Tibial nerve (tissue), 4 donors: Measurements from ENCODE around the gene NPHS2. TPM values are rescaled to one million over a fixed set of nuclear protein-coding genes. Genes with fewer than 3 reads are reported as not detected.

Experiments
- DNase-seq, 2 donors: peaks; one replicate each; pipeline ENCODE4 v3.0.0-alpha.2; 2019; ENCODE audit warnings: low spot score in 2 of 2
- H3K27ac ChIP-seq, 4 donors: fragments of 200-600 bp; sonication (generic) in 3 of 4; one replicate each; pipeline ENCODE4 v1.5.1; 2017 to 2019; ENCODE audit warnings: mild to moderate bottlenecking in 1 of 4
- H3K27me3 ChIP-seq, 2 donors: fragments of 200-600 bp; sonication (generic) in 1 of 2; one replicate each; pipeline versions ENCODE4 v1.5.1 to v1.6.0; 2017 to 2019
- H3K36me3 ChIP-seq, 3 donors: fragments of 200-600 bp; sonication (generic); one replicate each; pipeline ENCODE4 v1.5.1; 2018 to 2019
- H3K4me1 ChIP-seq, 4 donors: fragments of 200-600 bp; sonication (generic) in 3 of 4; one replicate each; pipeline ENCODE4 v1.5.1; 2017 to 2019
- H3K4me3 ChIP-seq, 4 donors: fragments of 200-600 bp; sonication (generic) in 3 of 4; one replicate each; pipeline ENCODE4 v1.5.1; 2017 to 2019; ENCODE audit warnings: mild to moderate bottlenecking in 1 of 4, moderate library complexity in 1 of 4
- H3K9me3 ChIP-seq, 4 donors: fragments of 200-600 bp; sonication (generic) in 3 of 4; one replicate each; pipeline ENCODE4 v1.5.1; 2017 to 2019
- EP300 ChIP-seq, 2 donors: sonication (generic); formaldehyde crosslinking; IDR thresholded peaks; one replicate each; pipeline ENCODE4 v1.6.1; 2017; ENCODE audit warnings: antibody characterized with exemption in 2 of 2, mild to moderate bottlenecking in 1 of 2
- POLR2A ChIP-seq, 2 donors: fragments of 450-650 bp; IDR thresholded peaks; one replicate each; pipeline ENCODE4 v1.6.1; 2017; ENCODE audit warnings: antibody characterized with exemption in 2 of 2, mild to moderate bottlenecking in 2 of 2, moderate library complexity in 2 of 2
- WGBS, 2 donors: methylation state at CpG; one replicate each; pipeline ENCODE4 v1.1.5; 2018; 5-methylcytosine and 5-hydroxymethylcytosine counted together
- total RNA-seq, 4 donors: library from RNA; depleted of rRNA; stranded (reverse); fragments of >200 nt; gene quantifications; one replicate each; pipeline ENCODE4 v1.1.0, GENCODE V29; 2016
- TF ChIP-seq, protein P1 (sequence below), 5 experiments: fragments of 200-600 bp in 3 of 5; fragments of 450-650 bp in 2 of 5; sonication (generic) in 3 of 5; IDR thresholded peaks; one replicate each; pipeline ENCODE4 v1.5.1; 2016 to 2019; ENCODE audit warnings: antibody characterized with exemption in 5 of 5, mild to moderate bottlenecking in 3 of 5, moderate library complexity in 2 of 5

Gene NPHS2
- total RNA-seq, 4 donors from 2014 or later = not detected

GRCh38 chr1:179588425-179589024 is 12.8 kb upstream of the NPHS2 start:
- Histone ChIP-seq H3K27ac (no peak overlapping the region), H3K36me3 (no peaks in the 10 kb centered on the region), H3K9me3 (peaks cover 0 to 28% (median 0%) of the 10 kb centered on the region in 4 donors), H3K27me3 (peaks cover 0 to 29% of the 10 kb centered on the region in 2 donors), H3K4me1 (peaks cover 0 to 17% (median 9%) of the 10 kb centered on the region in 4 donors), H3K4me3 (no peak overlapping the region)
- TF ChIP-seq, protein P1, sequence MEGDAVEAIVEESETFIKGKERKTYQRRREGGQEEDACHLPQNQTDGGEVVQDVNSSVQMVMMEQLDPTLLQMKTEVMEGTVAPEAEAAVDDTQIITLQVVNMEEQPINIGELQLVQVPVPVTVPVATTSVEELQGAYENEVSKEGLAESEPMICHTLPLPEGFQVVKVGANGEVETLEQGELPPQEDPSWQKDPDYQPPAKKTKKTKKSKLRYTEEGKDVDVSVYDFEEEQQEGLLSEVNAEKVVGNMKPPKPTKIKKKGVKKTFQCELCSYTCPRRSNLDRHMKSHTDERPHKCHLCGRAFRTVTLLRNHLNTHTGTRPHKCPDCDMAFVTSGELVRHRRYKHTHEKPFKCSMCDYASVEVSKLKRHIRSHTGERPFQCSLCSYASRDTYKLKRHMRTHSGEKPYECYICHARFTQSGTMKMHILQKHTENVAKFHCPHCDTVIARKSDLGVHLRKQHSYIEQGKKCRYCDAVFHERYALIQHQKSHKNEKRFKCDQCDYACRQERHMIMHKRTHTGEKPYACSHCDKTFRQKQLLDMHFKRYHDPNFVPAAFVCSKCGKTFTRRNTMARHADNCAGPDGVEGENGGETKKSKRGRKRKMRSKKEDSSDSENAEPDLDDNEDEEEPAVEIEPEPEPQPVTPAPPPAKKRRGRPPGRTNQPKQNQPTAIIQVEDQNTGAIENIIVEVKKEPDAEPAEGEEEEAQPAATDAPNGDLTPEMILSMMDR (IDR thresholded peaks at IDR 0.05) = no peak
- no peak for TF ChIP-seq EP300 (IDR thresholded peaks at IDR 0.05)
- no peak for TF ChIP-seq POLR2A (IDR thresholded peaks at IDR 0.05)
- no peak for DNase-seq
- 89 to 91% methylated on average over 15 to 18 of the region's 18 CpGs for WGBS, 2 donors

DNA sequence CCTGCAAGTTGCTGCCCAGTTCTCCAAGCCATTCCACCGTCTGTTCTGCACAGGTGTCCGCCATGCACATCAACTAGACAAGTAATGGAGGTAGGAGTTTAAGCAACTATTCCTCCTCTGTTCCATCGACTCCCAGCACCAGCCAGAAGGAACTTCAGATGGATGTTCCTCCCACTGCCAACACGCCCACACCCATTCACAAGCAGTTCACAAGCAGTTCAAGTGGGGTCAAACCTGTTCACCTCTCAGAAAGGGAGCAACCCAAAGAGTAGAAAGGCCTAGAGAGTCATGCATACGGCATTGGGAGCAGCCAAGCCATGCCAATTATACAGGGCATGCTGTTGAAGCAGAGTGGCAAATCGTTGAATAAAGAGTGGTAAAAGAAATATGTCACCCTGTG is 11.6 kb upstream of the NPHS2 start:
- Histone ChIP-seq H3K36me3 (no peaks in the 10 kb centered on the region), H3K4me3 (no peak overlapping the region), H3K27me3 (peaks cover 0 to 21% of the 10 kb centered on the region in 2 donors), H3K4me1 (peaks cover 0 to 17% (median 9%) of the 10 kb centered on the region in 4 donors), H3K9me3 (peaks cover 0 to 28% (median 0%) of the 10 kb centered on the region in 4 donors), H3K27ac (no peak overlapping the region)
- 95% methylated on average over 6 of the region's 6 CpGs for WGBS, 2 donors
- DNase-seq = no peak
- TF ChIP-seq EP300 (IDR thresholded peaks at IDR 0.05) (no peak), POLR2A (IDR thresholded peaks at IDR 0.05) (no peak)
- TF ChIP-seq, protein P1 (IDR thresholded peaks at IDR 0.05) = no peak

GRCh38 chr1:179586107-179586823 is 10.5 kb upstream of the NPHS2 start:
- peak in 1 of 2 donors; percentile 27 for DNase-seq
- Histone ChIP-seq H3K27ac (peak overlapping the region; percentile 45 to 88 (median 63)), H3K27me3 (peaks cover 0 to 10% of the 10 kb centered on the region in 2 donors), H3K36me3 (no peaks in the 10 kb centered on the region), H3K9me3 (peaks cover 0 to 24% (median 0%) of the 10 kb centered on the region in 4 donors), H3K4me3 (peak overlapping the region; percentile 26 to 54 (median 30)), H3K4me1 (peaks cover 0 to 10% (median 5%) of the 10 kb centered on the region in 4 donors)
- TF ChIP-seq, protein P1 (IDR thresholded peaks at IDR 0.05) = peak in 3 of 5 experiments; percentile 36 to 41 (median 39)
- no peak for TF ChIP-seq POLR2A (IDR thresholded peaks at IDR 0.05)
- WGBS, 2 donors = 4 to 7% methylated on average over 33 to 45 of the region's 60 CpGs

DNA sequence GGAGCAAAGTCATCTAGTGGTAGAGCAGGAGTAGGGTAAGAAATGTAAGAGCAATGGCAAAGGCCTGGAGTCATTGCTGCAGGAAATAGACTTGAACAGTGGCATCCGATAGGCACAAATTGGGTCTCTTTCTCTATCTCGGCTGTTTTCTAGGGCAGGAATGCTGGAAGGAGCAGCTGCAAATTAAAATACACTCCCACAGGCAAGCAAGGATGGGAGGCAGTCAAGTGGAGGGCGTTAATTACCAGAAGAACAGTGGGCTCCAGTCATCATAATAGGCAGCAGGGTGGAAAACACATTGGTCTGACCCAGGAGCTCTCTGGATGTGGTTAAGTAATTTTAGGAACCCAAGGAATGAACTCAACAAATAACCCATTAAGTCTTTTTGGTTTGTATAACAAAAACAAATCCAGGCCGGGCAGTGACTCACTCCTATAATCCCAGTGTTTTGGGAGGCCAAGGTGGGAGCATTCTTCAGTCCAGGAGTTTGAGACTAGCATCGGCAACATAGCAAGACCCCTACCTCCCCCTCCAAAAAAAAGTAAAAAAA is 8.1 kb upstream of the NPHS2 start:
- Histone ChIP-seq H3K9me3 (peaks cover 0 to 21% (median 0%) of the 10 kb centered on the region in 4 donors), H3K27ac (no peak overlapping the region), H3K36me3 (no peaks in the 10 kb centered on the region), H3K27me3 (peaks cover 0 to 8% of the 10 kb centered on the region in 2 donors), H3K4me3 (no peak overlapping the region), H3K4me1 (peaks cover 0 to 10% (median 4%) of the 10 kb centered on the region in 4 donors)
- 76 to 90% methylated on average over 5 of the region's 5 CpGs for WGBS, 2 donors
- DNase-seq = no peak
- TF ChIP-seq POLR2A (IDR thresholded peaks at IDR 0.05) (no peak), EP300 (IDR thresholded peaks at IDR 0.05) (no peak)
- TF ChIP-seq, protein P1 (IDR thresholded peaks at IDR 0.05) = no peak

DNA sequence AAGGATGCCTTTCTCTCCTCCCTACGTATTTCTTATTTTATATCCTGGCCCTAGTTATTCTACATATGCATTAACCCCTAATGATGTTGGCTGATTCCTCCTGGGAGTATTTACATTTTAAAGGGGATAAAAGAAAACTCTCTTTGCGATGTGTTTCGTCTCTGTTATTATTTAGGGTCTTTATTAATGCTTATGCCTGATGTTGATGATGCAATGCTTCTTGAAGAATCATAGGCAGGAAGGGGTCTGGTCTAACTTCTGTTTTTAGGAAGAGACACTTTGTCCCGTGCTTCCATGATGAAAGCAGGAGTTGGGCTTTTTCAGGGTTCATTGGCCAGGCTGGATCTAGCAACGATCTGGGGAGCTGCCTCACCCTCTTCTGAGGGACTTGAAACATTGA is 761 bp upstream of the NPHS2 start:
- peaks cover 0 to 46% of the 10 kb centered on the region in 2 donors for H3K27me3 ChIP-seq
- DNase-seq = no peak
- no peak overlapping the region for H3K4me3 ChIP-seq
- TF ChIP-seq, protein P1 (IDR thresholded peaks at IDR 0.05) = no peak
- TF ChIP-seq POLR2A (IDR thresholded peaks at IDR 0.05) = no peak
- TF ChIP-seq EP300 (IDR thresholded peaks at IDR 0.05) = no peak
- H3K9me3 ChIP-seq = peaks cover 0 to 2% (median 0%) of the 10 kb centered on the region in 4 donors
- H3K36me3 ChIP-seq = no peaks in the 10 kb centered on the region
- 12 to 18% methylated on average over 5 of the region's 5 CpGs for WGBS, 2 donors
- H3K4me1 ChIP-seq = peaks cover 0 to 16% (median 4%) of the 10 kb centered on the region in 4 donors
- no peak overlapping the region for H3K27ac ChIP-seq
